Central memory CD8-positive, alpha-beta T cell (primary cell): ENCODE measurements around the gene KCNAB1.
"Not testable (repeated sequence)": the region's sequence is repeated elsewhere in the genome, so short reads cannot be mapped to it uniquely, and the experiment has no call there.

Experiments used
- ATAC-seq: fragments of 150-1000 bp; cut with Tn5 transposase; replicated peaks from 2 replicates; pipeline ENCODE4 v1.10.0; 2022; ENCODE audit warnings: mild to moderate bottlenecking, moderate FRiP score, moderate number of reproducible peaks; ENCODE audit not compliant: poor library complexity, severe bottlenecking; ENCODE audit errors: extremely low read depth
- DNase-seq, 2 donors: peaks; one replicate each; pipeline ENCODE4 v3.0.0; 2021; ENCODE audit warnings: low spot score in 2 of 2
- H3K27ac Mint-ChIP-seq: one replicate; pipeline ENCODE4 v1.8.0; 2022; ENCODE audit warnings: low read depth, mild to moderate bottlenecking, moderate library complexity, mixed read lengths
- H3K27me3 Mint-ChIP-seq: one replicate; pipeline ENCODE4 v1.8.0; 2022; ENCODE audit warnings: mixed read lengths
- H3K36me3 Mint-ChIP-seq: one replicate; pipeline ENCODE4 v1.8.0; 2022; ENCODE audit warnings: mild to moderate bottlenecking, moderate library complexity, mixed read lengths; ENCODE audit not compliant: insufficient read depth
- H3K4me1 Mint-ChIP-seq: one replicate; pipeline ENCODE4 v1.8.0; 2022; ENCODE audit warnings: mixed read lengths
- H3K4me3 Mint-ChIP-seq: one replicate; pipeline ENCODE4 v1.8.0; 2022; ENCODE audit warnings: mild to moderate bottlenecking, moderate library complexity, mixed read lengths
- H3K9me3 Mint-ChIP-seq: one replicate; pipeline ENCODE4 v1.8.0; 2022; ENCODE audit warnings: mixed read lengths

The KCNAB1 gene

DNA sequence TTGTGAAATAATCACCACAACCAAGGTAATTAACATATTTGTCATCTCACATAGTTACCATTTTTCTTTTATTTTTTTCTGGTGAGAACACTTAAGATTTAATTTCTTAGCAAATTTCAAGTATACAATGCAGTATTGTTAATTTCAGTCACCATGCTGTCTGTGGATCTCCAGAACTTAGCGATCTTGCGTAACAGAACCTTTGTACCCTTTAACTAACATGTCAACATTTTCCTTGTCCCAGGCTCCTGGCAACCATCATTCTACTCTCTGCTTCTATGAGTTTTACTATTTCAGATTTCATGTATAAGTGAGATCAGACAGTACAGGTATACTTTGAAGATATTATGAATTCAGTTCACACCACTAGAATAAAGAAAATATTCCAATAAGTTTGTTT is 154.4 kb downstream of the KCNAB1 start:
- no peak overlapping the region for H3K27ac Mint-ChIP-seq
- H3K36me3 Mint-ChIP-seq: no peaks in the 10 kb centered on the region
- ATAC-seq: no peak
- H3K9me3 Mint-ChIP-seq: no peaks in the 10 kb centered on the region
- no peaks in the 10 kb centered on the region for H3K4me1 Mint-ChIP-seq
- DNase-seq: no peak
- H3K27me3 Mint-ChIP-seq: peaks cover 57% of the 10 kb centered on the region
- no peak overlapping the region for H3K4me3 Mint-ChIP-seq

DNA sequence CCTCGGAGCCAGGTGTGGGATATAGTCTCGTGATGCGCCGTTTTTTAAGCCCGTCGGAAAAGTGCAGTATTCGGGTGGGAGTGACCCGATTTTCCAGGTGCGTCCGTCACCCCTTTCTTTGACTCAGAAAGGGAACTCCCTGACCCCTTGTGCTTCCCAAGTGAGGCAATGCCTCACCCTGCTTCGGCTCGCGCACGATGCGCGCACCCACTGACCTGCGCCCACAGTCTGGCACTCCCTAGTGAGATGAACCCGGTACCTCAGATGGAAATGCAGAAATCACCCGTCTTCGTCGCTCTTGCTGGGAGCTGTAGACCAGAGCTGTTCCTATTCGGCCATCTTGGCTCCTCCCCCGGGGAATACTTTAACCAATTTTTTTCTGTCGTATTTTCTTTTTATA is 164.3 kb downstream of the KCNAB1 start:
- ATAC-seq, H3K9me3 Mint-ChIP-seq, H3K4me3 Mint-ChIP-seq, DNase-seq, H3K27ac Mint-ChIP-seq, H3K36me3 Mint-ChIP-seq, H3K4me1 Mint-ChIP-seq: not testable (repeated sequence)
- H3K27me3 Mint-ChIP-seq: peaks cover 32% of the 10 kb centered on the region

DNA sequence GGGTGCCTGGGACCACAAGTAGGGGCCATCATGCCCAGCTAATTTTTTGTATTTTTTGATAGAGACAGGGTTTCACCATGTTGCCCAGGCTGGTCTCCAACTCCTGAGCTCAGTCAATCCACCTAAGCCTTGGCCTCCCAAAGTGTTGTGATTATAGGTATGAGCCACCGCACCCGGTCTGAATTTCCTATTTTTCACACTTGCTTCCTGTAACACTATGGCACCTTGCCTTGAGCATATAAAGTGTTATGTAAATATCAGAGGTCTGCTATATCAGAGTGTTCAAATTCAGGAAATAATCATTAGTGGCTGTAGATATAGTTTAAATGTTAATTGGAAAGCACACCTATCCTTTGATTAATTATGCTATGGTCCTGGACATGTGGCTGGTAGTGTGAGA is 165.2 kb downstream of the KCNAB1 start:
- no peak for DNase-seq
- H3K9me3 Mint-ChIP-seq: no peaks in the 10 kb centered on the region
- ATAC-seq: no peak
- no peak overlapping the region for H3K4me3 Mint-ChIP-seq
- H3K27ac Mint-ChIP-seq: no peak overlapping the region
- peaks cover 42% of the 10 kb centered on the region for H3K27me3 Mint-ChIP-seq
- no peaks in the 10 kb centered on the region for H3K36me3 Mint-ChIP-seq
- H3K4me1 Mint-ChIP-seq: no peaks in the 10 kb centered on the region

GRCh38 chr3:156290924-156291271 is 170.5 kb downstream of the KCNAB1 start:
- Mint-ChIP-seq H3K27ac (no peak overlapping the region), H3K27me3 (peaks cover 91% of the 10 kb centered on the region), H3K9me3 (no peaks in the 10 kb centered on the region), H3K4me3 (no peak overlapping the region), H3K4me1 (no peaks in the 10 kb centered on the region), H3K36me3 (peaks cover 2% of the 10 kb centered on the region)
- DNase-seq: no peak
- no peak for ATAC-seq

DNA sequence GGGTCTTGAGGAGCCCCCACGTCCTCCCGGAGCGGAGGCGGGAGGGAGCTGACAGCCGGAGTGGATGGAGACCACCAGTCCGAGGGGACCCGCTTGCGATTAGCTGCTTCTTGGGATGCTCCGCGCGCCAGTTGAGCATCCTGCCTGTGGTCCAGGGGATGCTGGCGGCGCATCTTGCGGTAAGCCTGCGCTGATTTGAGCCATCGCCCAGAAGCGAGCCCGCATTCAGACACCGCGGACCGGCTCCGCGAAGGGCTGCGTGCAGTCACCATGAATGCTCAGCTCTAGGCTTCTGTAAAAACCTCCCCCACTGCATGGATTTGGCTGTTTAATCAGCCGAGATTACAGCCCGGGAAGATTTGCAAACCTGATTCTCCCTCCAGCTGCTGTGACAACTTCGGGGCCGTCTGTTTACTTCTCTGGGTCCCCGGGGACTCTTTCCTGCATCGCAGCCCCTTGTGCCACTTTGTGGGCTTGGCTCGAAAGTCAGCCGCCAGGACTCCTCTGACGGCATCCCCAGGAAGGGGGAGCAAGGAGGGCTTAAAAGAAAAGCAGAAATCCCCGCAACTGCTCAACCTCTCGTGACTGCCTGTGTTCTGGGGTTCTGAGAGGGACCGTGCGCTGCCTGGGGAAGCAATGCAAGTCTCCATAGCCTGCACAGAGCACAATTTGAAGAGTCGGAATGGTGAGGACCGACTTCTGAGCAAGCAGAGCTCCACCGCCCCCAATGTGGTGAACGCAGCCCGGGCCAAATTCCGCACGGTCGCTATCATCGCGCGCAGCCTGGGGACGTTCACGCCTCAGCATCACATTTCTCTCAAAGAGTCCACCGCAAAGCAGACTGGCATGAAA is 171.1 kb downstream of the KCNAB1 start:
- peaks cover 94% of the 10 kb centered on the region for H3K27me3 Mint-ChIP-seq
- no peaks in the 10 kb centered on the region for H3K4me1 Mint-ChIP-seq
- ATAC-seq (peak; percentile 64), DNase-seq (no peak)
- H3K36me3 Mint-ChIP-seq: peaks cover 2% of the 10 kb centered on the region
- no peaks in the 10 kb centered on the region for H3K9me3 Mint-ChIP-seq
- no peak overlapping the region for H3K27ac Mint-ChIP-seq
- H3K4me3 Mint-ChIP-seq: peak overlapping the region; percentile 15

DNA sequence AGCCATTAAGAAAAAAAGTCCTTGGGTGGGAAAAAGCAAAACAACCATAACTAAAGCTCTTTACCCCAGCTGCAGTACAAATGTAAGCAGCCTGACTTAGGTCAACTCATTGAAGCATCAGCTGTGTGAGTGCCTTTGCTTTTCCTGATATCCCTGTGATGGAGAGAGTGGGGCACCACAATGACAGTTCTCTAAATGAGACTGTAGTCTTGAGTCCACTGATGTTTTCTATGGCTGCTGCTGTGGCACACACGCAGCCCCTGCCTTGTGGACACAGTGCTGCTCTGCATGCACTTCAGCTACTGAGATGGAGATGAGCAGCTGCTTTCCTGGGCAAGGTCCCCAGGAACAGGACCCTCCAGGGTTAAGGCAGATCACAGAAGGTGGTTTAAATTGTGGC is 173.2 kb downstream of the KCNAB1 start:
- no peak overlapping the region for H3K4me3 Mint-ChIP-seq
- H3K36me3 Mint-ChIP-seq: peaks cover 2% of the 10 kb centered on the region
- no peak overlapping the region for H3K27ac Mint-ChIP-seq
- H3K9me3 Mint-ChIP-seq: no peaks in the 10 kb centered on the region
- H3K4me1 Mint-ChIP-seq: no peaks in the 10 kb centered on the region
- ATAC-seq (no peak), DNase-seq (no peak)
- peaks cover 86% of the 10 kb centered on the region for H3K27me3 Mint-ChIP-seq

DNA sequence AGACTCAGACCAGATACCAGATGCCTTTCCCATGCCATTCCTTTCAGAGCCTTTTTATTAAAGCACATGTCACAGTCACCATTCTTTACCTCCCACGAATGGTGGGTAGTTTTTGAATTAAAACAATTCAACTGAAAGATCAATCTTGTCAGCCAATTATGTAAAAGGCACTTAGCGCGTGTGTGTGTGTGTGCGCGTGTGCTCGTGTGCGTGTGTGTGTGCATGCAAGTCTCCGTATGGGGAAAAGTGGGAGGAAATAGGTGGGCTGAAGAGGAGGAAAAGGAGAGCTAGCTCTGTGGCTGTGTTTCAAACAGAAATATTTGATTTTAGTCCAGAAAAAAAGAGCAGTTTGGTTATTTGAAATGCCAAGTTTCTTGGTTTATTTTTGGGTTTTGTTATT is 177.2 kb downstream of the KCNAB1 start:
- DNase-seq: no peak

GRCh38 chr3:156298014-156298413 is 177.6 kb downstream of the KCNAB1 start:
- ATAC-seq: no peak
- H3K9me3 Mint-ChIP-seq: no peaks in the 10 kb centered on the region

More for the DNA sequence above, 177.2 kb downstream of the KCNAB1 start:
- Mint-ChIP-seq H3K27me3 (peaks cover 67% of the 10 kb centered on the region), H3K4me3 (no peak overlapping the region), H3K4me1 (no peaks in the 10 kb centered on the region), H3K27ac (no peak overlapping the region), H3K36me3 (peaks cover 2% of the 10 kb centered on the region), H3K9me3 (no peaks in the 10 kb centered on the region)
- ATAC-seq: no peak

GRCh38 chr3:156298938-156299337 is 178.6 kb downstream of the KCNAB1 start:
- H3K27ac Mint-ChIP-seq: no peak overlapping the region
- no peaks in the 10 kb centered on the region for H3K36me3 Mint-ChIP-seq
- H3K27me3 Mint-ChIP-seq: peaks cover 59% of the 10 kb centered on the region
- H3K4me1 Mint-ChIP-seq: no peaks in the 10 kb centered on the region
- no peak for DNase-seq
- H3K9me3 Mint-ChIP-seq: no peaks in the 10 kb centered on the region
- no peak overlapping the region for H3K4me3 Mint-ChIP-seq
- no peak for ATAC-seq

More at GRCh38 chr3:156298014-156298413, 177.6 kb downstream of the KCNAB1 start:
- H3K27me3 Mint-ChIP-seq: peaks cover 67% of the 10 kb centered on the region
- H3K27ac Mint-ChIP-seq: no peak overlapping the region
- no peak overlapping the region for H3K4me3 Mint-ChIP-seq
- no peaks in the 10 kb centered on the region for H3K4me1 Mint-ChIP-seq
- H3K36me3 Mint-ChIP-seq: peaks cover 2% of the 10 kb centered on the region
- DNase-seq: no peak

- ATAC-seq (no peak), DNase-seq (no peak)
- Mint-ChIP-seq H3K4me1 (no peaks in the 10 kb centered on the region), H3K27ac (no peak overlapping the region), H3K4me3 (no peak overlapping the region), H3K36me3 (no peaks in the 10 kb centered on the region), H3K9me3 (no peaks in the 10 kb centered on the region), H3K27me3 (peaks cover 52% of the 10 kb centered on the region)
These were observed 179.2 kb downstream of the KCNAB1 start for GRCh38 chr3:156299569-156299968.

DNA sequence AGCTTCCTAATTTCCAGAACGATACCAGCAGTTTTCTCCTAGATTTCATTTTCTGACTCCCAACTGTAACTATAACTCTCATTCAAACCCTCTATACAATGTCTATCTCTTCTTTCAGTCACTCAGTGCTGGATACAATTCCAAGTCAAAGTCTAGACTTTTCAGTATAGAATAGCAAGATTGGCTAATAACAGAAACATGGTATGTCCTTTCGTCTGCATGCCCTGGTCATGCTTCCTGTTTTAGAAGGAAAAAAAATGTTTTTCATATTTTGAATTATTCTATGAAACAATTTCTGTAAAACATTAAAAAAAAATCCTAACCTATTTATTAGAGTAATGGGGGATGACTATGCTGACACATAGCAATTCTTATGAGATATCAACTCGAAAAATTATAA is 180.0 kb downstream of the KCNAB1 start:
- H3K4me1 Mint-ChIP-seq: no peaks in the 10 kb centered on the region
- no peaks in the 10 kb centered on the region for H3K9me3 Mint-ChIP-seq
- peaks cover 48% of the 10 kb centered on the region for H3K27me3 Mint-ChIP-seq
- ATAC-seq: no peak
- no peak for DNase-seq
- H3K36me3 Mint-ChIP-seq: no peaks in the 10 kb centered on the region
- H3K4me3 Mint-ChIP-seq: no peak overlapping the region
- H3K27ac Mint-ChIP-seq: no peak overlapping the region

DNA sequence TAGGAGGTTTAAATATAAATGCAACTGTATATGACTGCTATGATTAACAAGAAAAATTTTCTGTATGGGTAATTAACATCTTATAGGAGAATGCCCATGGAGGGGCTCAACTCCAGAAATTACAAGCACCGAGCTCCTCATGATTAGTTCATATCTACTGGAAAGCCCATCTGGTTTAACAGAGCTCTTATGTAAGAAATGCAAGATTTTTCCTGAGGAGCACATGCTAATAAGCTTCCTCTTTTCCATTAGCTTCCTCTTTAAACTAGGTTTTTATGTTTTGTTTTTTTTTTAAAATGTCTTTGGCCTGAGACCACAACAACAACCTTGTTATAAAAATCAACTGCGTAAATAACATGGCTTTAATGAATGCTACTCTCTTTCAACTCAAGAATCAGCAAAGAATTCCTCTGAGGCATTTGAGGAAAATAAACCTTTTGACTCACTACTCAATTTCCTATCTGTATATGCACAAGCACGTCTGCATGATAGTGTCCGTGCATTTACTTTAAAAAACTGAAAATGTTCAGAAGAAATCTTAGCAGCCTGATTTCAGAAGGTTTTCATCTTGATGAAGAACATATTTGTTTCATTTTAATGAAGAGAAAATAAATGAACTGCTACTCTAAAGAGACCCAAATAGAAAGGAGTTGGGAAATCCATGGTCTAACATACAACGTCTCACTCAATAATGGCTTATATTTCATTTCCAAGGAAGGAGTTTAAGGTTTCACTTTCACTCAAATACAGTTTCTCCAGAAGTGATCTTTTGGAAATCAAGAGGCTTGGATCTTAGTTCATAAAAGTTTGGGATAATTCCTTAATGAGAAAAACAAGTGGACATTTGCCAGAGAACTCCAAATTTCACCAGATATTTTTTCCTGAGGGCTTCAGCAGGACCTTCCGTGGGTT is 180.8 kb downstream of the KCNAB1 start:
- Mint-ChIP-seq H3K9me3 (no peaks in the 10 kb centered on the region), H3K36me3 (no peaks in the 10 kb centered on the region), H3K4me1 (no peaks in the 10 kb centered on the region), H3K27me3 (peaks cover 45% of the 10 kb centered on the region), H3K27ac (no peak overlapping the region), H3K4me3 (no peak overlapping the region)
- DNase-seq (no peak), ATAC-seq (no peak)
